DMS53 treated with DMSO at 0.1 percent for 48 hours (cell line): ENCODE measurements around the gene PPP3CA.
"Not testable (repeated sequence)": the region's sequence is repeated elsewhere in the genome, so short reads cannot be mapped to it uniquely, and the experiment has no call there.

Experiments used
- DNase-seq: peaks from one replicate; lab custom pipeline; 2025; ENCODE audit not compliant: unreplicated experiment; lab: John Stamatoyannopoulos, UW

Gene PPP3CA

DNA sequence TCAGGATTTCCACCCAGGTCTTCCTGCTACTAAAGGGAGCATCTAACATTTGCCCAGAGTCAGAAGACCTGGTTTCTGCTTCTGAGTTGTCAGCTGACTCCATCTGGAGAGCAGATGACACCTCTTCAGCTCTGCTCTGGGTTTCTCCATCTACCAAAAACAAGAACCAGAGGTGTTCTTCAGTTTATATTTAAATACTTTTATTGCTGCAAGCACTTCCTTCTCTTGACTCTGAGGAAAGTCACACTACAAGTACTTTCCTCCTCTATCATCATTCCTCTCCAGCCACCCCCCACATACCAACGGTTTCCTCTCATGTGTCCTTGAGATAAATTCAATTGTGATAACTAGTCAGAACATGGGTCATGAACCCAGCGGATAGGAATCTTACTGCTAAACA lies 88.4 kb downstream of the PPP3CA start:
- DNase-seq, result no peak

- peak; percentile 32 for DNase-seq
Observed at GRCh38 chr4:101256222-101256621, 91.1 kb downstream of the PPP3CA start.

- DNase-seq, result no peak
Observed at GRCh38 chr4:101254776-101255175, 92.5 kb downstream of the PPP3CA start.

- no peak for DNase-seq
Observed at GRCh38 chr4:101253121-101253520, 94.2 kb downstream of the PPP3CA start.

DNA sequence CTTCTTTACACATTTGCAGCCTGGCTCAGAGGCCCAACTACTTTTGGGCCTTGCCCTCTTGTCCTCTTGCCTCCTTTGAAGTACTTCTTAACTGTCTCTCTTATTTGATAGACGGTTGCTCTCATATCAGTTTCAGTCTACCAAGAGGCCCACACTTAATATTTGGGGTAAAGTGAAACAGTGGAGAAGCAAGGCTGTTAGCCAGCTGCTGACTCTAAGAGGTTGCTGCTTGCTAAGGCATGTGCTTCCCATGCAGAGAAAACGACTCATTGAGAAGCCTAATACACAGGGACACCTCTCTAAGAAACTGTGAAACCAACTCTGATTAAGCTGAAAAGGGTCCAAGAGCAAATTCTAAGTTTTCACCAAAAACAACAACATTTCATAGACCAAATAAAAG lies 94.6 kb downstream of the PPP3CA start:
- DNase-seq, result no peak

GRCh38 chr4:101251261-101251660 lies 96.1 kb downstream of the PPP3CA start:
- DNase-seq, result no peak

- DNase-seq, result no peak
Observed at GRCh38 chr4:101244349-101244748, 103.0 kb downstream of the PPP3CA start.

DNA sequence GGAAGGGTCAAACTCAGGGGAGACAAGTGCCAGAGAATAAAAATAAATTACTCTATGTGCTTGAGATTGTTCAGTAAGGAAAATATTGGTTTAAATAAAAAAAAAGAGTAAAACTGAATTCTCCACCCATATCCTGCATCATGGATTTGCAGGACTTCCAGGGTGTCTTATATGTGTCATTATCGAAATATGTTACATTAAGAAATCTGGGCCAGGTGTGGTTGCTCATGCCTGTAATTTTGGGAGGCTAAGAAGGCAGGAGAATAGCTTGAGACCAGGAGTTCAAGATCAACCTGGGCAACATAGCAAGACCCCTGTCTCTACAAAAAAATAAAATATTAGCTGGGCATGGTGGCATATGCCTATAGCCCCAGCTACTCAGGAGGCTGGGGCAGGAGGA lies 104.9 kb downstream of the PPP3CA start:
- DNase-seq, result no peak

DNA sequence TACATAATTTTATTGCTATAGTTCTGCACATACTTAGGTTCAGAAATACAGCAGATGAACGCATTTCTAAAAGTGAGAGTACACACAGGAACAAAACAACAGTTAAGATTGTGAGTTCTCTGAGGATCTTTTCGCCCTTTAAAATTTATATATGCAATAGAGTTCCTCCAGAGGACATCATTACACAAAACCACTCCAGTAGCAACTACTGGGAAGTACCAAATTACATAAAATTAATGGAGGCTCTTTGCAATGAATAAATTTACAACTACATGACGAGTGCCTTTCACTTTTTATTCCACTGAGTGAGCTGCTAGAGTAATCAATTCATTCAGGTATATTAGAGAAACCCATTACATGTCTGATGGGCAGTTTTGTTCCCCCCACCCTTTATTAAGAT lies 107.2 kb downstream of the PPP3CA start:
- DNase-seq, result no peak

DNA sequence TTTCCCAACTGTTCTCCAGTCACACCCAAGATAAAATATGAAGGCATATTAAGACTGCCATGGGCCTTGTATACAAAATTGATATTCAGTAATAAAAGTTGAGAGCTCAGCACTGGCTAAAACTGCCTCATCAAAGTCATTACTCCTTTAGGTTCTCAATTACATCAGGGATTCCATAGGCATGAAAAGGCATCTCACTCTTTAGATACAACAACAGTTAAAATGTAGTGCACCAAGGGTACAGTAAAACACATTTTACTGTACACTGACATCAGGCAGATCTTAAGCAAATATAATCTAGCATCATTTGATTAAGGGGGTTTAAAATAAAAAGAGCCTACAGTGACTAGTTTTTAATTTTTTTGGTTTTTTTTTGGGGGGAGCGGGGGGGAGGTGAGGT lies 107.7 kb downstream of the PPP3CA start:
- DNase-seq, result no peak

DNA sequence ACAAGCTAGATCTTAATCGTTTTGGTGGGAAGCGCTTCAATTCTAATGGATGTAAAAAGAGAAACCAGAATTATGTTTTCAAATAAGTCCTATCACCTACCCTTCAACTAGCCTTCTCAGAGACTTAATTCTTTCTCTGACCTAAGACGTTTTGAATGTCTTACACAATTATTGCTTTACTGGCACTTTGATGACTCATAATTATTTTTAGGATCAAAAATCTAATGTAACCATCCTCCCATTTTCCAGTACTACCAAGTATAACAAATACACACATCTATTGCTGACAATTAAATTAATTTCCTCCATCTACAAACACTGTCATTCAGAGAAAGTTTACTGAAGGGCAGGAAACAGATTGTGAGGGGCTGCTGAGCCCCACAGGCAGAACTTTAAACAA lies 108.6 kb downstream of the PPP3CA start:
- no peak for DNase-seq

DNA sequence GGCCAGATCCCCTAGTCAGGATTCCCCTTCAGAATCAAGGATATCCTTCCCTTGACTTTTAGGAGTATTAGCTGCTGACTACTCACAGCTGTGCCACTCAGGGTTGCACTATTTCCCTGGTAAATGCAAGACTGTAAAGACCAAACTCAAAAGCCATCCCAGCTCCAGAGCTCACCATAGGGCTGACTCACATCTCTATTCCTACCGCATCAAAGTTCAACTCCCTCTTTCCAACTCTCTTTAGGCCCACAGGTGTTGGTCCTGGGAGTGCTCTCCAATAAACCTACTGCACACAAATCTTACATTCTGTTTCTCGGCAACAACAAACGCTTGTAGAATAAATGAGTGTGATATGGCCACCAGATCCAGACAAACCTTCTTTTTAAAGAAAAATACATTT lies 109.6 kb downstream of the PPP3CA start:
- DNase-seq, result no peak

GRCh38 chr4:101236097-101236496 lies 111.2 kb downstream of the PPP3CA start:
- DNase-seq, result no peak

DNA sequence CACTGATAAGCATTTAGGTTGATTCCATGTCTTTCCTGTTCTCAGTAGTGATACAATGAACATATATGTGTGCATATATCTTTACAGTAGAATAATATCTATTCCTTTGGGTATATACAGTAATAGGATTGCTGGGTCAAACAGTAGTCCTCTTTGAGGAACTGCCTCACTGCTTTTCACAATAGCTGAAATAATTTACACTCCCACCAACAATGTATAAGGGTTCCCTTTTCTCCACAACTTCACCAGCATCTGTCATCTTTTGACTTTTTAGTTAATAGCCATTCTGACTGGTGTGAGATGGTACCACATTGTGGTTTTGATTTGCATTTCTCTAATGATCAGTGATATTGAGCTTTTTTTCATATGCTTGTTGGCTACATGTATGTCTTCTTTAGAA lies 113.2 kb downstream of the PPP3CA start:
- not testable (repeated sequence) for DNase-seq

- no peak for DNase-seq
Observed at GRCh38 chr4:101232074-101232776, 115.1 kb downstream of the PPP3CA start.

- no peak for DNase-seq
Observed at GRCh38 chr4:101230801-101231426, 116.4 kb downstream of the PPP3CA start.

DNA sequence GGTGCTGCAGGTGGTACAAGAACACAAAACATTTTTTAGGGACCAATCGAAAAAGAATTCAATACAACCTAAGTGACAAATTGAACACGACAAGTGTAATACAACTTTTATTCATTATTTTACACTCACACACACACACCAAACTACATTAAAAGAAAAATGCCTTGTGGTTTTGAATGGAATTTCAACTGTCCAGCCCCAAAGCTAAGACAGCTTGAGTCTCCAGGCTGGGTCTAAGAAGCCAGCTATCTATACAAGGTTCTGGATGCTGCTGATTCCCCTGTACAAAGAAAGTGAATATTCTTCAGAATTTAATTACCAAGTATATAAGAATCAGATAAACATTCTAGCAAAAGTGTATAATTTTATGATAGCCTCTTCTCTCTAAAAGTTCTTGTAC lies 118.2 kb downstream of the PPP3CA start:
- no peak for DNase-seq

GRCh38 chr4:101227715-101228114 lies 119.6 kb downstream of the PPP3CA start:
- DNase-seq, result no peak

DNA sequence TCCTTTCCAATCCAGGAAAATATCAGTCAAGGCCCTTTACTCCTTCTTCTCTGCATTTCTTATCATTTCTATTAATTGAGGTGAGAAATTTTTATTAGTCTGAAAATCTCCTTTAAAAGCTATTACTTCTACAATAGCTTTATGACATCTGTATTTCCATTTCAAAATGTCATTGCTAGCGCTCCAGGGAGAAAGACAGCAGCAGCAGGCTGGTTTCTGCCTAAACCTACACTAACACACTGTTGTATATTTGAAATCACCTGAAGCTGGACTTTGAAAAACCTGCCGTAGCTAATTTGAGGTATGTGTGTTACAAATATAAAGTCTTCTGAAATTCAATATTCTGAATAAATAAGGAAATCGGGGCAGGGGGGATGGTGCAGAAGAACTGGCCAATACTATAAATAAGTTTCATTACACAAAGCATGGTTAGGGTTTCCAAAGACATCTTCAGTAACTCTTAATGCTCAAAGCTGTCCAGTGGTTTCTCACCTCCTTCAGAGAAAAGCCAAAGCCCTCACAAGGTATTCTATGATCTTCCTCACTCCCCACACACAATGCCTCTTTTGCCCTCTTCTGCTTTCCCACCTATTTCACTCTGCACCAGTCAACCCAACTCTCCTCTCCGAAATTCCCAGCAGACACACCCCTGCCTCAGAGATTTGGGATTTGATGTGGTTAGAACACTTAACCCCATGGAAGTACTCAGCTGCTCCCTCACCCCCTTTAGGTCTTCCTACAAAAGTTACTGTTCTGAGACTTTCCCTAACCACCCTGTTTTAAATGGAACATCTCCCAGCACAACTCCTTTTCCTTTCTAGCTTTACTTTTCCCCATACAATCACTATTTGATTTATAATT lies 122.7 kb downstream of the PPP3CA start:
- DNase-seq, result no peak

GRCh38 chr4:101222156-101222845 lies 125.0 kb downstream of the PPP3CA start:
- DNase-seq, result no peak

GRCh38 chr4:101221294-101221693 lies 126.0 kb downstream of the PPP3CA start:
- no peak for DNase-seq
